ENCODE data around the gene LRRC51.

- TF ChIP-seq USF2 (IDR thresholded peaks at IDR 0.05; ENCODE audit: low read depth, low read length) (no peak), CEBPB (IDR thresholded peaks at IDR 0.05; ENCODE audit: low read depth, low read length) (no peak), CTCF (conservative IDR thresholded peaks at IDR 0.05; ENCODE audit: low read depth, low read length) (no peak)
Observed at GRCh38 chr11:72111300-72112142, 30.9 kb downstream of the LRRC51 start.
